ENCODE results near the gene EGFL7.

Gene EGFL7

GRCh38 chr9:136662656-136663581 is at the start of gene EGFL7:
Gene EGFL7 (plus strand): TSS chr9:136662916. CDS start chr9:136668283, 5,367 bp downstream.
- Mint-ChIP-seq H3K27ac (no peak within 1 kb of the TSS), H3K9me3 (no peaks in the 10 kb centered on the region), H3K36me3 (no peaks in the 10 kb centered on the region), H3K4me1 (peaks cover 7% of the 10 kb centered on the region), H3K4me3 (no peak within 1 kb of the TSS)
- no peak for ATAC-seq
- DNase-seq (ENCODE audit: low spot score in 2 of 2) = no peak

- DNase-seq (ENCODE audit: low spot score in 2 of 2) (no peak), ATAC-seq (no peak)
- no peak overlapping the region for H3K4me3 Mint-ChIP-seq
- H3K9me3 Mint-ChIP-seq = no peaks in the 10 kb centered on the region
- peaks cover 38% of the 10 kb centered on the region for H3K4me1 Mint-ChIP-seq
- no peaks in the 10 kb centered on the region for H3K36me3 Mint-ChIP-seq
- no peak overlapping the region for H3K27ac Mint-ChIP-seq
Observed at GRCh38 chr9:136613824-136614371, 48.8 kb upstream of the EGFL7 start.

GRCh38 chr9:136614372-136614922 is 48.3 kb upstream of the EGFL7 start:
- no peak overlapping the region for H3K4me3 Mint-ChIP-seq

DNA sequence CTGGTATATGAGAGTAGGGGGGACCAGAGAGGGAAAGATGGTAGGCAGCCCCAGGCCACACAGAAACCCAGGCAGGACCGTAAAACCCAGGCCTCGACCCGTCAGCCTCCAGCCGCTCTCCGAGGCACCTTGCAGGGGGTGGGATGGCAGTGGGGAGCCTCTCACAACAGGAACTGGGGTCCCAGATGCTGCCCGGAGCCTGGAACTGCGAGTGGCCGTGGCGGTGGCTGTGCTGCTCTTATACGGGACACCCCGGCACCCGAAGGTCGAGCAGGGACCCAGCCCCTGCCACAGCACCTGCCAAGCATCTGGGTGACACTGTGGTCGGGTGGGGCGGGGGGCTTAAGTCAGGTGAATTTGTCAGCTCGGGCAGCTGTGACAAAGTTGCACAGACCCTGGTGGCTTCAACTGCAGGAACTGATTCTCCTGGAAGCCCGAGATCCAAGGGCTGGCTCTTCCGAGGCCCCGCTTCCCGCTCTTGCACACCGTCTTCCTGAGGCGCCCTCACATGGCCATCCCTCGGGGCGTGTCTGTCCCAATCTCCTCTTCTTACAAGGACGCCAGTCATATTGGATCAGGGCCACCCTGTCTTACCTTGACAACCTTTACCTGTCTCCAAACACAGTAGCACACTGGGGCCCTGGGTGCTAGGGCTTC is 47.6 kb upstream of the EGFL7 start:
- DNase-seq (ENCODE audit: low spot score in 2 of 2) (no peak), ATAC-seq (peak; percentile 17)
- peaks cover 48% of the 10 kb centered on the region for H3K4me1 Mint-ChIP-seq
- H3K9me3 Mint-ChIP-seq = no peaks in the 10 kb centered on the region
- H3K36me3 Mint-ChIP-seq = no peaks in the 10 kb centered on the region
- H3K27ac Mint-ChIP-seq = peak overlapping the region; percentile 65
- H3K4me3 Mint-ChIP-seq = no peak overlapping the region

More at GRCh38 chr9:136614372-136614922, 48.3 kb upstream of the EGFL7 start:
- DNase-seq (ENCODE audit: low spot score in 2 of 2) (no peak), ATAC-seq (no peak)
- Mint-ChIP-seq H3K36me3 (no peaks in the 10 kb centered on the region), H3K27ac (no peak overlapping the region), H3K4me1 (peaks cover 44% of the 10 kb centered on the region), H3K9me3 (no peaks in the 10 kb centered on the region)

- Mint-ChIP-seq H3K9me3 (no peaks in the 10 kb centered on the region), H3K4me1 (peaks cover 48% of the 10 kb centered on the region), H3K4me3 (no peak overlapping the region), H3K27ac (peak overlapping the region; percentile 65), H3K36me3 (no peaks in the 10 kb centered on the region)
- ATAC-seq (peak; percentile 44), DNase-seq (ENCODE audit: low spot score in 2 of 2) (no peak)
Observed at GRCh38 chr9:136615631-136616306, 46.9 kb upstream of the EGFL7 start.

DNA sequence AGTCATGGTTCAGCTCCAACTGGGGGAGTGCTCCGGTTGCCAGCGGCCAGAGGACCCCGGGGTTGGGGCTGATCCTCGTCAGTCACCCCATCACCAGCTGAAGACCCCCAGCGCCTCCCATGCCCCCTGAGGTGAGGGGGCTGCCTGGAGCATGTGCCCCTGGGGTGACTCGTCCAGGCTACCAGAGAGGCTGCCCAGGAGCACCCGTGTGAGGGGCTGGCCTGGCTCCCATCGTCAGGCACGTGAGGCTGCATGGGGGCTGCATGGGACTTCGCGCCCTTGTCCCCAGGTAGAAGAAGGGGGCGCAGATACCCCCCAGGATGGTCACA is 46.4 kb upstream of the EGFL7 start:
- Mint-ChIP-seq H3K4me1 (peaks cover 48% of the 10 kb centered on the region), H3K4me3 (no peak overlapping the region), H3K9me3 (no peaks in the 10 kb centered on the region), H3K36me3 (no peaks in the 10 kb centered on the region), H3K27ac (no peak overlapping the region)
- ATAC-seq (no peak), DNase-seq (ENCODE audit: low spot score in 2 of 2) (no peak)

DNA sequence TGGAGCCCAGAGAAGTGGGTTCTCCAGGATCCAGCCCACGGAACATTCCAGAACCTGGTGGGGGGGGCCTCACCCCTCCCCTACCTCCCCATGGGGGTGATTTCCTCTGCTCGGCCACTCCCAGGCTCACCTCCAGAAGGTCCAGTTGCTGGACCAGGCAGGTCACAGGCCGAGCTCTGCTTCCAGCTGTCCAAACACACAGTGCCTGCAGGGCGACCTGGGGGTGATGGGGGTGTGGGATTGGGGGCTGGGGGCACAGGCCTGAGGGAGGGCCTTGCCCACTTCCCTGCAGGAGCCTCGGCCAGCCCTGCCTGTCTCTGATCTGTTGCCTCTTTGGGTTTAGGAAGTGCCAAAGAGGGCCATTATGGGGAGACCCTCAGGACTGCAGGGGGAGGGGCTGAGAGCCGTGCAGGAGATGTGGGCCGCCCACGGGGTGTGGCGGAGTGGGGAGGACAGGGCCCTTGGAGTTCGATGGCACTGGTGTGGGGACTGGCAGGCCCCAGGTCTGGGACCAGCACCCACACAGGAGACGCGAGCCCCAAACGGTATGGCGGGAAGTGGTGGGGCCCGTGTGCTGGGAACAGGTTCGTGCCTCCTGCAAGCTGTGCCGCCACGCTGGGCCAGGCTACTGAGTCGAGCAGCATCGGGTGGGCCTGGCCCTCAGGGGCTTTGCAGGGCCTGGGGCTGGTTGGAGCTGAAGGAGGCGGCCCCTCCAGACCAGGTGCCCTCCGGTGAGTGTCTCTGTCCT is 45.6 kb upstream of the EGFL7 start:
- H3K4me1 Mint-ChIP-seq = peaks cover 48% of the 10 kb centered on the region
- H3K9me3 Mint-ChIP-seq = no peaks in the 10 kb centered on the region
- peak overlapping the region; percentile 52 for H3K27ac Mint-ChIP-seq
- DNase-seq (ENCODE audit: low spot score in 2 of 2) (no peak), ATAC-seq (no peak)
- no peaks in the 10 kb centered on the region for H3K36me3 Mint-ChIP-seq
- H3K4me3 Mint-ChIP-seq = peak overlapping the region; percentile 32

DNA sequence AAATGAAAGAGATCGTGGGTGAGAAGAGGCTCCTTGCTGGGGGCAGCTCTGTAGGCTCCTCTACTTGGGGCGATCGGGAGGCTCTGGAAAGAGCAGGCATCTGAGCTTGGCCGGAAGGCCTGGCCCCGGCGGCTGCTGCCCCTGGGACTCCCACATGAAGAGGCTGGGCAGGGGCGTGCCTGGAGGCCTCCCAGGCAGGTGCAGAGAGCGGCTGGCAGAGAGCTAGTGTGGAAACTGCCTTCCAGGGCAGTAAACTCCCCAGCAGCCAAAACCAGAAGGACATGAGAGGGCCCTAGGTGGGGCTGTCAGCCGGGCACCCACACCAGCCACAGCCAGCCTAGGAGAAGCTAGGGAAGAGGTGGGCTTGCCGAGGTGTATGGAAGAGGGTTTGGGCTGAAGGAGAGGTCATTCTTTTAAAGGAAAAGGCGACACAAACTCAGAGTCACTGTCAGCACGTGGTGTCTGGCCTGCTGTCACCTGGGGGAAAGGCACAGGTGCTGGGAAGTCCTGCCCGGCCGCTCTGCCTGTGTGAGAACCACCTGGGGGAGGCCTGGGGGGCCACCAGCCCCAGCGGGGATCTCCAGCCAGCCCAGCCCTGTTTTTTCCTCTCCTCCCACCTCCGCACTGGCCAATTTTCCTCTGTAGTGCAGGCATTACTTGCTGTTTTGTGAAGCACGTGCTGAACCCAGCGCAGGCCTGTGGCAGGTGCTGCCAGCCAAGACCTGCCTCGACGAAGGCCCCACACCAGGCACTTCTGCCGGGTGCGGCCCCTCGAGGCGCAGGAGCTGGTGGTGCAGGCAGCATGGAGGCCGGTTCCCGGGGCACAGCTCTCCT is 44.8 kb upstream of the EGFL7 start:
- Mint-ChIP-seq H3K9me3 (no peaks in the 10 kb centered on the region), H3K4me3 (peak overlapping the region; percentile 32), H3K27ac (peak overlapping the region; percentile 52), H3K36me3 (no peaks in the 10 kb centered on the region), H3K4me1 (peaks cover 48% of the 10 kb centered on the region)
- ATAC-seq (no peak), DNase-seq (ENCODE audit: low spot score in 2 of 2) (no peak)

GRCh38 chr9:136618580-136619547 is 43.9 kb upstream of the EGFL7 start:
- H3K27ac Mint-ChIP-seq = peak overlapping the region; percentile 52
- no peaks in the 10 kb centered on the region for H3K9me3 Mint-ChIP-seq
- peak overlapping the region; percentile 17 for H3K4me3 Mint-ChIP-seq
- DNase-seq (ENCODE audit: low spot score in 2 of 2) (no peak), ATAC-seq (no peak)
- peaks cover 48% of the 10 kb centered on the region for H3K4me1 Mint-ChIP-seq
- H3K36me3 Mint-ChIP-seq = no peaks in the 10 kb centered on the region

GRCh38 chr9:136619742-136620440 is 42.8 kb upstream of the EGFL7 start:
- no peak for DNase-seq (ENCODE audit: low spot score in 2 of 2)

DNA sequence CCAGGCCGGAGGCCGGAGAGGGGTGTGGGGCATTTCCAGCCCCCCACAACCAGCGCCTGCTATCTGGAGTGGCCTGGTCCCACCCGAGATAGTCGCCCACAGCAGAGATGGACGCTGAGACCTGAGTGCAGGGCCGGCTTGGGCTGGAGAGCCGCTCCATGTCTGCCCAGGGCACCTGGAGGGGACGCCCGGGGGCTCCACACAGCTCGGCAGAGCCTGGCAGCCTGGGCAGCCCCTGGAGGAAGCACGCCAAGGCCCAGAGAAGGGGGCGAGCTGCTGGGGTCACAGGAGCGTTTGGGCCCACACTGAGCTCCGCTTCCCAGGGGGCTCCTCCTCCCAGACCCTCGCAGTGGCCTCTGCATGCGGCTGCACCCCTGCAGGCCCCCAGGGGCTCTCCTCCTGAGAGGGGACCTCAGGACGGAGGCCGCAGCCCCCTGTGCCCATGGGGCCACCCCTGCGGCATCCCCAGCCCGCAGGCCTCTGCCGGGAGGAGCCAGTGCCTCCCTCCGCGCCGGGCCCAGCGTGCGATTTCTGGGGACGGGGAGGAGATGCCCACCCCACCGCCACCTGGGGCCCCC is 42.2 kb upstream of the EGFL7 start:
- ATAC-seq (no peak), DNase-seq (ENCODE audit: low spot score in 2 of 2) (no peak)
- Mint-ChIP-seq H3K9me3 (no peaks in the 10 kb centered on the region), H3K4me3 (no peak overlapping the region), H3K36me3 (no peaks in the 10 kb centered on the region), H3K4me1 (peaks cover 43% of the 10 kb centered on the region), H3K27ac (no peak overlapping the region)

More at GRCh38 chr9:136619742-136620440, 42.8 kb upstream of the EGFL7 start:
- Mint-ChIP-seq H3K27ac (peak overlapping the region; percentile 48), H3K36me3 (no peaks in the 10 kb centered on the region), H3K4me3 (peak overlapping the region; percentile 17), H3K4me1 (peaks cover 48% of the 10 kb centered on the region), H3K9me3 (no peaks in the 10 kb centered on the region)
- ATAC-seq = no peak

GRCh38 chr9:136621019-136621733 is 41.5 kb upstream of the EGFL7 start:
- Mint-ChIP-seq H3K36me3 (no peaks in the 10 kb centered on the region), H3K27ac (no peak overlapping the region), H3K4me1 (peaks cover 36% of the 10 kb centered on the region), H3K4me3 (no peak overlapping the region), H3K9me3 (no peaks in the 10 kb centered on the region)
- no peak for DNase-seq (ENCODE audit: low spot score in 2 of 2)
- ATAC-seq = no peak

Data from stimulated activated effector memory CD8-positive, alpha-beta T cell treated with anti-CD3 and anti-CD28 coated beads, Interleukin-12 subunit alpha, Interleukin-12 subunit beta, amount 100 ng/mL, for 72 hours (primary cell).